ENCODE data around the gene CCDC92B.

The CCDC92B gene

GRCh38 chr17:2779545-2779944 is 30.1 kb upstream of the CCDC92B start:
- no peak for DNase-seq (ENCODE audit: low read depth in 2 of 2, low spot score in 1 of 2)

- no peak for DNase-seq (ENCODE audit: low read depth in 2 of 2, low spot score in 1 of 2)
These were observed 29.0 kb upstream of the CCDC92B start for GRCh38 chr17:2778489-2778888.

DNA sequence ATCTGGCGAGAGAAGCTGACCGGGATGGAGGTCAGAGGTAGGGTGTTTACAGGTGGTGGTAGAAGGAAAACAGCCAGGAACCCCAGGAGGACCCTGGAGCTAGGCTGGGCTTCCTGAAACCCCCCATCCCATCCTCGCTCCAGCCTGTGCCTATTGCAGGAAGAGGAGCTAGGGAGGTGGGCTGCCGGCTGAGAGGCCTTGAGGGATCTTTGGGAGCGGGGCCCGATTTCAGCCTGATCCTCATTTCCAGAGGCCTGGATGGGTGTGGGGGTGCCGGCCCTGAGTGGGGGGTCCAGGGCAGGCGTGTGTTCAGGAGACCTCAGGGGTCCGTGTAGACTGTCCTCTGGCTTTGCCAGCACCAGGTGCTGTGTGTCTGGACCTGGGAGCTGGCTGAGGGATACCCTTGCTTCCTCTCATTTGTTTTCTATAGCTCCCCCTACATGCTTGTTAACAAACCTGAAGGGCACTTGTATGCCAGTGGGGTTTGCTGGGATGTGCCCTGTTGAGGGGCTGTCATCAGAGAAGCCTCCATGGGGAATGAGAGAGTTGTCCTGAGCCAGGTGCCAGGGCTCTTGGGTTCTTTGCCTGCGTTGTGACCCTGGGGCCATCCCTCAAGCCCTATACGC is 27.9 kb upstream of the CCDC92B start:
- no peak for DNase-seq (ENCODE audit: low read depth in 2 of 2, low spot score in 1 of 2)

GRCh38 chr17:2776589-2777241 is 27.3 kb upstream of the CCDC92B start:
- DNase-seq (ENCODE audit: low read depth in 2 of 2, low spot score in 1 of 2), result no peak

GRCh38 chr17:2775206-2775605 is 25.8 kb upstream of the CCDC92B start:
- DNase-seq (ENCODE audit: low read depth in 2 of 2, low spot score in 1 of 2), result no peak

- no peak for DNase-seq (ENCODE audit: low read depth in 2 of 2, low spot score in 1 of 2)
These were observed 20.7 kb upstream of the CCDC92B start for GRCh38 chr17:2770129-2770528.

- no peak for DNase-seq (ENCODE audit: low read depth in 2 of 2, low spot score in 1 of 2)
These were observed 9.4 kb upstream of the CCDC92B start for GRCh38 chr17:2758870-2759269.

DNA sequence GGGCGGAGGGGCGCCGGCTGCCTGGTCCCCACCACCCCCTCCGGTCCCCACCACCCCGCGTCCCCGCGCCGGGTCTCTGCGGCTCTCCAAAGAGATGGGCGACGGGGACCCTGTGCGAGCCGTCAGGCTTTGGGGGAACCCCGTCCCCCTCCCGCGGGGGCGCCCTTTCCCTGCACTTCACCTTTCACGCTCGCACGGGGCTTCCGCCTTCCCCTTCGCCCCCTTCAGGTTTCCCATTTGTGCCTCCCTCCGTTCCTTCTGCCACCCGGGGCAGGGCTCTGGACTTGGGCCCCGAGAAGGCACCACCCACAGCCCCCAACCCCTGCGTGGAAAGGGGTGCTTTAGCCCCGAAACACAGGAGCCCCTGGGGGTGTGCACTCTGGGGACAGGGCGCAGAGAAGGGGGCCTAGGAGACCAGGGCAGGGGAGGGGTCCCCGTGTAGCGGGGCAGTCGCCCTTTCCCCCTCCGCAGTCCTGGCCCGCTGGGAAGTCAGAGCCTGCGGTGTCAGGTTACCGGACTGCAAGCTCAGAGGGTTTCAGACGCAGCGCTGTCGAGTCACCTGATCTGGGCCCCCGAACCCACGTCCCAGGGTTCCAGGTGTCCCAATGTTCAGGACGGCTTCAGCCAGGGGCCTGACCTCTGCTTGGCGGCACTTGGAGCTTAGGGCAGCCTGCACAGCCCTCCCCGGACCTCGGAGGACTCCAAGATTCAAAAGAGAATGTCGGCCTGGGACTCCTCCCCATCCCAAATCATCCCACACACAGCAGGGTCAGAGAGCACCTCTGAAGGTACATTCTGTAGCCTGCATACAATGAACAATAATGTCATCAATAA is 6.7 kb upstream of the CCDC92B start:
- no peak for DNase-seq (ENCODE audit: low read depth in 2 of 2, low spot score in 1 of 2)

- DNase-seq (ENCODE audit: low read depth in 2 of 2, low spot score in 1 of 2), result no peak
These were observed 2.0 kb upstream of the CCDC92B start for GRCh38 chr17:2751491-2751890.

GRCh38 chr17:2750721-2751120 is 1.3 kb upstream of the CCDC92B start:
- no peak for DNase-seq (ENCODE audit: low read depth in 2 of 2, low spot score in 1 of 2)

- peak; percentile 28 to 36 for DNase-seq (ENCODE audit: low read depth in 2 of 2, low spot score in 1 of 2)
These were observed 331 bp upstream of the CCDC92B start for GRCh38 chr17:2749784-2750181.

- no peak for DNase-seq (ENCODE audit: low read depth in 2 of 2, low spot score in 1 of 2)
These were observed 4.0 kb downstream of the CCDC92B start for GRCh38 chr17:2745317-2746037.

- no peak for DNase-seq (ENCODE audit: low read depth in 2 of 2, low spot score in 1 of 2)
These were observed 11.8 kb downstream of the CCDC92B start for GRCh38 chr17:2737693-2738092.

DNA sequence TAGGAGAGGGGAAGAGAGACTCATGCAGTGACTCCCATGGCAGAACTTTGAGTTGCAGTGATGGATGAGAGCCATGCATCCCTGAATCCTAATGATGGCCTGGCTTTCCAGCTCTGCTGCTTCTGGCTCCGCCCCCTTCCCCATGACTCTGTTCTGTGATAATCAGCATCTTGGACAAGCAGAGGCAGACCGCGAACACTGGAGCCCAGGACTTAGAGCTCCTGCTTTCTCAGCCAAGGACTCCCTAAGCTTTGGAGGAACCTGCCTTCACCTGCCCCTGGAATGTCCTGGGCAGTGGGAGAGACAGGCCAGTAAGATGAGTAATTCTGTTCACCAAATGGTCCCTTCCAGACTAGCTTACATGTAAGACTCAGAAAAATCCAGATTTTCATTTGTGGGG is 12.5 kb downstream of the CCDC92B start:
- no peak for DNase-seq (ENCODE audit: low read depth in 2 of 2, low spot score in 1 of 2)

DNA sequence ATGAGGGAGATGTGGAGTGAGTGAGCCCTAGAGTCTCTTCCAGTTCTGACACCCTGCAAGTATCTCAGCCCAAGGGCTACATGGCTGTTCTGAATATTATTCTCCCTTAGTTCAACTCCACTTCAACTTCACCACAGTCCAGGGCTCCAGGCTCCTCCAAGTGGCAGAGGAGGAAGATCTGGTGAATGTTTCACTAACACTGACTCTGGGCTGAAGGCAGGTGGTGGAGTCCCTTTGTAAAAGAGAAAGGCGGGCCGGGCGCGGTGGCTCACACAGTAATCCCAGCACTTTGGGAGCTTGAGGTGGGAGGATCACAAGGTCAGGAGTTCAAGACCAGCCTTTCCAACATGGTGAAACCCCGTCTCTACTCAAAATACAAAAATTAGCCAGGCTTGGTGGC is 13.6 kb downstream of the CCDC92B start:
- no peak for DNase-seq (ENCODE audit: low read depth in 2 of 2, low spot score in 1 of 2)

DNA sequence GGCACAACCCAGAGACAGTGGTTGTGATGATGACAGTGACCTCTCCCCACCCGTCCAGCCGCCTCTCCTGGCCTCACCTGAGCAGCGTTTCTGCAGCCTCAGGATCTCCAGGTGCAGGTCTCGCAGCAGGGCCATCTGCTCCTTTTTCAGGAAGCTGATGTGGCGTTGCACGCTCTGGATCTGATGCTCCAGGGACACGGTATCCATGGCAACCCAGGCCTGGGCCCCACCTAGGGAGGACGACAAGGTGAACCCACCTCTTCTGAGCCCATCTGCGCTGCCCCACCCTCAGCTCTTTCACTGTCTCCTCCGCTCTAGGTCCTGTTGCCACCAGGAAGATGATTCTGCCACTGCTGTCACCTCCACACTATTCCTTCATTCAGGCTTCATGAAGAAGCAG is 14.5 kb downstream of the CCDC92B start:
- no peak for DNase-seq (ENCODE audit: low read depth in 2 of 2, low spot score in 1 of 2)

DNA sequence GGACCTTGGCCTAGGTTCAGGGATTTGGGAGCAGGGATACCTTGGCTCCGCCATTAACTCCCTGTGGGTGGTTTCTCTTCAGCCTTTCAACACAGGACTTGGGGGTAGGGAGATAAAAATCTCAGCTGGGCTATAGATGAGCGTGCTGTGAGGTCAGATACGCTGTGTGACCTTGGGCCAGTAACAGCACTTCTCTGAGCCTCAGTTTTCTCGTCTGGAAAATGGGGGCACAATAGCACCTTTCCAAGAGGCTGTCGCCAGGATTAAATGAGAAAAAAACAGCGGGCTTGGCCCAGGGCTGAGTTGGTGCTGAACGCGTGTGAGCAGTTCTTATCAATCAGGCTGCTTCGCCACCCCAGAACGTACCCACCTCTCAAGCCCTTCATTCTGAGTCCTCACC is 17.6 kb downstream of the CCDC92B start:
- DNase-seq (ENCODE audit: low read depth in 2 of 2, low spot score in 1 of 2), result no peak

DNA sequence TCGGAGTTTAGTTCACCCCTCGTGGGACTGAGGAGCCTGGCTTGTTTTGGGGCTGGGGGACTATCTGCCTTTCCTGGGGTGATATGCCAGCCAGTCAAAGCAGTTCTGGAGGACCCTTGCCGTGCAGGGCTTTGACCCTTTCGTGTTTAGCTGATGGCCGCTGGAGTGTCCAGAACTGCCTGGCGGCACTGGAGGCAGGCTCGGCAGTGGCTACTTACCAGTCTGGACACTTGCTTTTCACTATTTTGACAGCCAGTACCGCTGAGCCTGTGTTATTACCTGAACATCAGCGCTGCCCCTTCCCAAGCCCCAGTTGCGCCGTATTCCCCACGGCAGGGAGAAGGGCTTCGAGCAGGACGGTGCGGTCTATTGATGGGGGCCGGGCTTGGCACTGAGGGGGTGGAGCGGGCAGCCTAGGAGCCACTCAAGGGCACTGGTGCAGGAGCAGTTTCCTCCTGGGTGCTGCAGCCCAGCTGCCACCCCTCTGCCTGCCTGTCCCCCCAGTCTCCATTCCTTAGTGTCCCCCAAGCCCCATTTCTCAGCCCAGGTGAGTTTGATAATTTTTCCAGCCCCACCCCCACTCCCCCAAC is 18.6 kb downstream of the CCDC92B start:
- no peak for DNase-seq (ENCODE audit: low read depth in 2 of 2, low spot score in 1 of 2)

DNA sequence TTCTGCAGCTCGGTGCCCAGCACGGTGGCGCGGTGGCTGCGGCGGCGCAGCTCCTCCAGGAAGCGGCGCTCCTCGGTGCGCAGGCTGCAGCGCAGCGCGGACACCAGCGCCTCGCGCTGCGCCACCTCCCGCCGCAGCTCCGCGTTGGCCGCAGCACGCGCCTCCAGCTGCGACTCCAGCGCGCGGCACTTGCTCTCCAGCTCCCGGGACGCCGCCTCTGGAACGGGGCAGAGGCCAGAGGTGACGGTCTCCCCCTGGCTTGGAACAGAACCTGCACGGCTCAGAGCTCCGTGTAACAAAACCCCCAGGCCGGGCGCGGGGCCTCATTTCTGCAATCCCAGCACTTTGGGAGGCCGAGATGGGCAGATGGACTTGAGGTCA is 24.7 kb downstream of the CCDC92B start:
- DNase-seq (ENCODE audit: low read depth in 2 of 2, low spot score in 1 of 2), result no peak

GRCh38 chr17:2723997-2724783 is 25.3 kb downstream of the CCDC92B start:
- DNase-seq (ENCODE audit: low read depth in 2 of 2, low spot score in 1 of 2), result no peak

Measured in stimulated activated CD8-positive, alpha-beta memory T cell treated with anti-CD3 and anti-CD28 coated beads, Interleukin-4, amount 100 ng/mL, for 4 hours (primary cell).